DND-41 (cell line): Measurements from ENCODE around the gene B4GALT4.

Source experiments
- ATAC-seq: fragments of 200-7000 bp; cut with Tn5 transposase; 3 replicates; pipeline ENCODE4 v1.9.1; 2021; ENCODE audit warnings: low read depth; ENCODE audit not compliant: insufficient read depth
- DNase-seq: peaks from one replicate; pipeline ENCODE4 v3.0.0-alpha.2; 2020
- H2AFZ ChIP-seq: 2 replicates; pipeline ENCODE4 v1.6.0; 2012; ENCODE audit warnings: low read depth, low read length
- H3K27ac ChIP-seq: 2 replicates; pipeline ENCODE4 v1.5.1; 2012; ENCODE audit warnings: low read length, inconsistent platforms
- H3K27me3 ChIP-seq: fragments of 200-600 bp; sonication (generic); 2 replicates; pipeline ENCODE4 v1.6.0; 2012; ENCODE audit warnings: low read length, mild to moderate bottlenecking, inconsistent platforms; ENCODE audit not compliant: insufficient read depth, poor library complexity
- H3K36me3 ChIP-seq: 2 replicates; pipeline ENCODE4 v1.5.1; 2012; ENCODE audit warnings: low read length, inconsistent platforms; ENCODE audit not compliant: insufficient read depth
- H3K4me1 ChIP-seq: 2 replicates; pipeline ENCODE4 v1.5.1; 2012; ENCODE audit warnings: mild to moderate bottlenecking, low read length; ENCODE audit not compliant: insufficient read depth
- H3K4me2 ChIP-seq: 2 replicates; pipeline ENCODE4 v1.6.0; 2012; ENCODE audit warnings: mild to moderate bottlenecking, moderate library complexity, low read length, inconsistent platforms; ENCODE audit not compliant: insufficient read depth
- H3K4me3 ChIP-seq, 2 experiments: fragments of 200-600 bp in 1 of 2; shearing (Covaris generic) in 1 of 2; 2 replicates each; pipeline ENCODE4 v1.5.1; 2012 to 2016; ENCODE audit warnings: inconsistent platforms in 2 of 2, low read length in 2 of 2, mild to moderate bottlenecking in 2 of 2, low read depth in 1 of 2, moderate library complexity in 1 of 2
- H3K79me2 ChIP-seq: 2 replicates; pipeline ENCODE4 v1.6.0; 2012; ENCODE audit warnings: low read length, inconsistent platforms; ENCODE audit not compliant: insufficient read depth
- H3K9ac ChIP-seq: 2 replicates; pipeline ENCODE4 v1.6.0; 2012; ENCODE audit warnings: low read depth, mild to moderate bottlenecking, inconsistent platforms, low read length, moderate library complexity
- H3K9me3 ChIP-seq: 2 replicates; pipeline ENCODE4 v1.5.1; 2012; ENCODE audit warnings: low read length, moderate library complexity, mild to moderate bottlenecking, inconsistent platforms; ENCODE audit not compliant: insufficient read depth, severe bottlenecking
- H4K20me1 ChIP-seq: 2 replicates; pipeline ENCODE4 v1.6.0; 2012; ENCODE audit warnings: low read length; ENCODE audit not compliant: insufficient read depth
- CTCF ChIP-seq: IDR thresholded peaks from 2 replicates; pipeline ENCODE4 v1.5.1; 2012; ENCODE audit warnings: borderline replicate concordance, low read length, moderate library complexity, mild to moderate bottlenecking; ENCODE audit not compliant: poor library complexity, severe bottlenecking; ENCODE audit errors: extremely low read depth
- EZH2 ChIP-seq: IDR thresholded peaks from 3 replicates; pipeline ENCODE4 v1.6.1; 2012; ENCODE audit warnings: borderline replicate concordance, low read depth, mild to moderate bottlenecking, moderate library complexity, low read length, inconsistent platforms; ENCODE audit not compliant: severe bottlenecking

Gene B4GALT4

GRCh38 chr3:119225121-119225520 is 15.6 kb downstream of the B4GALT4 start:
- no peak for DNase-seq

GRCh38 chr3:119223511-119223910 is 17.2 kb downstream of the B4GALT4 start:
- Histone ChIP-seq H3K27me3 (no peaks in the 10 kb centered on the region), H3K9me3 (no peaks in the 10 kb centered on the region), H3K9ac (no peak overlapping the region), H3K27ac (no peak overlapping the region), H2AFZ (no peak overlapping the region), H3K4me3 (no peak overlapping the region), H3K79me2 (no peaks in the 10 kb centered on the region), H3K4me2 (no peak overlapping the region), H4K20me1 (no peaks in the 10 kb centered on the region), H3K36me3 (peaks cover 63% of the 10 kb centered on the region), H3K4me1 (no peaks in the 10 kb centered on the region)
- DNase-seq, result no peak
- TF ChIP-seq EZH2, result no peak
- no peak for TF ChIP-seq CTCF
- ATAC-seq, result no peak

More at GRCh38 chr3:119225121-119225520, 15.6 kb downstream of the B4GALT4 start:
- no peaks in the 10 kb centered on the region for H3K9me3 ChIP-seq
- peaks cover 68% of the 10 kb centered on the region for H3K36me3 ChIP-seq
- no peak overlapping the region for H3K27ac ChIP-seq
- no peak overlapping the region for H2AFZ ChIP-seq
- no peak for TF ChIP-seq EZH2
- no peak for TF ChIP-seq CTCF
- no peaks in the 10 kb centered on the region for H3K27me3 ChIP-seq
- H3K4me1 ChIP-seq, result no peaks in the 10 kb centered on the region
- H4K20me1 ChIP-seq, result no peaks in the 10 kb centered on the region
- H3K4me2 ChIP-seq, result no peak overlapping the region
- no peak for ATAC-seq
- no peak overlapping the region for H3K9ac ChIP-seq
- H3K79me2 ChIP-seq, result no peaks in the 10 kb centered on the region
- no peak overlapping the region for H3K4me3 ChIP-seq

- Histone ChIP-seq H3K36me3 (peaks cover 61% of the 10 kb centered on the region), H3K27ac (no peak overlapping the region)
- ATAC-seq, result no peak
These were observed 18.3 kb downstream of the B4GALT4 start for GRCh38 chr3:119222391-119222790.

More at GRCh38 chr3:119222391-119222790, 18.3 kb downstream of the B4GALT4 start:
- no peak overlapping the region for H2AFZ ChIP-seq
- no peaks in the 10 kb centered on the region for H3K27me3 ChIP-seq
- H3K4me2 ChIP-seq, result no peak overlapping the region
- H3K4me1 ChIP-seq, result no peaks in the 10 kb centered on the region
- H4K20me1 ChIP-seq, result no peaks in the 10 kb centered on the region
- H3K79me2 ChIP-seq, result no peaks in the 10 kb centered on the region
- no peak overlapping the region for H3K4me3 ChIP-seq
- H3K9me3 ChIP-seq, result no peaks in the 10 kb centered on the region
- DNase-seq, result no peak
- TF ChIP-seq EZH2, result no peak
- no peak for TF ChIP-seq CTCF
- no peak overlapping the region for H3K9ac ChIP-seq
